Stomach smooth muscle (tissue), 2 donors: ENCODE data around the gene ELAVL1.

Source experiments
- H3K27ac ChIP-seq: one replicate; pipeline ENCODE4 v1.7.0; 2013; ENCODE audit warnings: mild to moderate bottlenecking, low read length, inconsistent platforms
- H3K27me3 ChIP-seq, 2 donors: one replicate each; pipeline ENCODE4 v1.7.0; 2013; ENCODE audit warnings: low read length in 2 of 2; ENCODE audit not compliant: insufficient read depth in 2 of 2, control insufficient read depth in 1 of 2
- H3K36me3 ChIP-seq, 2 donors: one replicate each; pipeline ENCODE4 v1.7.0; 2013; ENCODE audit warnings: low read length in 2 of 2; ENCODE audit not compliant: control insufficient read depth in 2 of 2, insufficient read depth in 2 of 2
- H3K4me1 ChIP-seq: one replicate; pipeline ENCODE4 v1.7.0; 2013; ENCODE audit warnings: low read length; ENCODE audit not compliant: control insufficient read depth, insufficient read depth
- H3K4me3 ChIP-seq, 2 donors: one replicate each; pipeline ENCODE4 v1.7.0; 2013; ENCODE audit warnings: low read length in 2 of 2
- H3K9ac ChIP-seq, 2 donors: one replicate each; pipeline ENCODE4 v1.7.0; 2013; ENCODE audit warnings: low read length in 2 of 2, mild to moderate bottlenecking in 1 of 2
- H3K9me3 ChIP-seq, 2 donors: one replicate each; pipeline ENCODE4 v1.7.0; 2013; ENCODE audit warnings: low read length in 2 of 2; ENCODE audit not compliant: control insufficient read depth in 2 of 2
- donor health status: healthy.
- donor health status: Pancreatic carcinoma.

Gene ELAVL1

GRCh38 chr19:7908742-7909461 lies 96.5 kb downstream of the ELAVL1 start:
- Histone ChIP-seq H3K4me3 (no peak overlapping the region), H3K36me3 (peaks cover 27 to 30% of the 10 kb centered on the region in 2 donors), H3K27me3 (no peaks in the 10 kb centered on the region), H3K9me3 (no peaks in the 10 kb centered on the region), H3K4me1 (peaks cover 34% of the 10 kb centered on the region), H3K9ac (no peak overlapping the region), H3K27ac (no peak overlapping the region)
